ENCODE results near the gene PDE9A. TPM values are rescaled to one million over a fixed set of nuclear protein-coding genes. Genes with fewer than 3 reads are reported as not detected.

PDE9A gene
- total RNA-seq, 1 donor from 2014 or later, result 1.6 TPM

GRCh38 chr21:42619841-42620240, 33.6 kb upstream of the PDE9A start:
- FAIRE-seq, result no peak
- Histone ChIP-seq H3K27me3 (ENCODE audit: control insufficient read depth, insufficient read depth, low read length) (peaks cover 4% of the 10 kb centered on the region), H3K4me3 (ENCODE audit: low read depth, low read length) (no peak overlapping the region), H3K36me3 (ENCODE audit: control insufficient read depth, insufficient read depth, low read length) (no peaks in the 10 kb centered on the region)
- no peak for TF ChIP-seq CTCF (IDR thresholded peaks at IDR 0.05; ENCODE audit: insufficient read depth, low read length, severe bottlenecking)
- no peak for DNase-seq (ENCODE audit: low read depth)

GRCh38 chr21:42621166-42621818, 32.1 kb upstream of the PDE9A start:
- TF ChIP-seq CTCF (IDR thresholded peaks at IDR 0.05; ENCODE audit: insufficient read depth, low read length, severe bottlenecking), result no peak
- Histone ChIP-seq H3K4me3 (ENCODE audit: low read depth, low read length) (no peak overlapping the region), H3K36me3 (ENCODE audit: control insufficient read depth, insufficient read depth, low read length) (no peaks in the 10 kb centered on the region), H3K27me3 (ENCODE audit: control insufficient read depth, insufficient read depth, low read length) (peaks cover 4% of the 10 kb centered on the region)
- peak; percentile 13 for FAIRE-seq
- DNase-seq (ENCODE audit: low read depth), result peak; percentile 38

GRCh38 chr21:42621819-42622177, 31.6 kb upstream of the PDE9A start:
- Histone ChIP-seq H3K4me3 (ENCODE audit: low read depth, low read length) (no peak overlapping the region), H3K27me3 (ENCODE audit: control insufficient read depth, insufficient read depth, low read length) (peaks cover 5% of the 10 kb centered on the region), H3K36me3 (ENCODE audit: control insufficient read depth, insufficient read depth, low read length) (no peaks in the 10 kb centered on the region)
- no peak for DNase-seq (ENCODE audit: low read depth)
- no peak for TF ChIP-seq CTCF (IDR thresholded peaks at IDR 0.05; ENCODE audit: insufficient read depth, low read length, severe bottlenecking)
- FAIRE-seq, result peak; percentile 62

- TF ChIP-seq CTCF (IDR thresholded peaks at IDR 0.05; ENCODE audit: insufficient read depth, low read length, severe bottlenecking), result no peak
- no peak for DNase-seq (ENCODE audit: low read depth)
- no peaks in the 10 kb centered on the region for H3K36me3 ChIP-seq (ENCODE audit: control insufficient read depth, insufficient read depth, low read length)
- H3K27me3 ChIP-seq (ENCODE audit: control insufficient read depth, insufficient read depth, low read length), result peaks cover 7% of the 10 kb centered on the region
- H3K4me3 ChIP-seq (ENCODE audit: low read depth, low read length), result no peak overlapping the region
- FAIRE-seq, result no peak
Observed at GRCh38 chr21:42622284-42622683, 31.1 kb upstream of the PDE9A start.

- FAIRE-seq, result no peak
- no peak for TF ChIP-seq CTCF (IDR thresholded peaks at IDR 0.05; ENCODE audit: insufficient read depth, low read length, severe bottlenecking)
Observed at GRCh38 chr21:42623694-42624093, 29.7 kb upstream of the PDE9A start.

More at GRCh38 chr21:42623694-42624093, 29.7 kb upstream of the PDE9A start:
- Histone ChIP-seq H3K36me3 (ENCODE audit: control insufficient read depth, insufficient read depth, low read length) (no peaks in the 10 kb centered on the region), H3K27me3 (ENCODE audit: control insufficient read depth, insufficient read depth, low read length) (peaks cover 7% of the 10 kb centered on the region), H3K4me3 (ENCODE audit: low read depth, low read length) (no peak overlapping the region)
- DNase-seq (ENCODE audit: low read depth), result no peak
